Mononuclear cell (primary cell): ENCODE measurements around the gene ACER3. TPM values are rescaled to one million over a fixed set of nuclear protein-coding genes. Genes with fewer than 3 reads are reported as not detected.

Experiments used
- H3K27me3 ChIP-seq: 2 replicates; pipeline ENCODE4 v1.6.0; 2011; ENCODE audit warnings: low read length, control low read depth; ENCODE audit not compliant: insufficient read depth
- H3K4me1 ChIP-seq: 2 replicates; pipeline ENCODE4 v1.5.1; 2011; ENCODE audit warnings: mild to moderate bottlenecking, low read length, control low read depth; ENCODE audit not compliant: insufficient read depth
- H3K4me3 ChIP-seq: 2 replicates; pipeline ENCODE4 v1.5.1; 2011; ENCODE audit warnings: mild to moderate bottlenecking, low read length, moderate library complexity
- H3K9me3 ChIP-seq: 2 replicates; pipeline ENCODE4 v1.5.1; 2011; ENCODE audit warnings: low read depth, mild to moderate bottlenecking, control low read depth, low read length
- total RNA-seq: library from RNA; depleted of rRNA; stranded (reverse); fragments of >200 nt; gene quantifications from one replicate; pipeline ENCODE4 v1.2.3, GENCODE V29; 2012

The ACER3 gene
- total RNA-seq, 1 donor: 13.6 TPM

- Histone ChIP-seq H3K4me3 (no peak overlapping the region), H3K9me3 (no peaks in the 10 kb centered on the region), H3K27me3 (no peaks in the 10 kb centered on the region), H3K4me1 (peaks cover 12% of the 10 kb centered on the region)
Measured at GRCh38 chr11:77063861-77064260, 203.1 kb downstream of the ACER3 start.

DNA sequence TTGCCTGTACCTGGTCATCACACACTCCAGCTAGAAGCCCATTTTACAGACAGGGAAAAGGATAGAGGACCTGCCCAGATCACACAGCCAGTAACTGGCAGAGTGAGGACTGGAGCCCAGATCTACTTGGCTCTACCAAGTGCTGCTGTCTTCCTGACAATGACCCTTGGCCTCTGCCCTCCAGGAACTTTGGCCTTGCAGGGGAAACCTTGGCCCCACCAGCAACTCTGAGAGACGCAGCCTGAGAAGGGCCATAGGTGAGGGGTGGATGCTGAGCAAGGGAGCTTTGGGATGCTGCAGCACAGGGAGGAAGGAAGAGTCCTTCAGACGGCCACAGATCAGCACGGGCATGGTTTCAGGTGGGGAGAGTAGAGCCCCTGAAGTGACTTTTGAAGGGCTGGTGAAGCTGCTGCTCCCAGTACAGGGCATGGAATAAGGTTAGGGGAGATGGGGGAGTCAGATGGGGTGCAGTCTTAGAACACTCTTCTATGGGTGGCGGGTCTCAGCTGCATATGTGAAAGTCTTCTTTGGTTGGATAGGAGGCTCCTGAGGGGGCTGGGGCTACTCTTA lies 204.0 kb downstream of the ACER3 start:
- peaks cover 12% of the 10 kb centered on the region for H3K4me1 ChIP-seq
- H3K4me3 ChIP-seq: no peak overlapping the region
- H3K9me3 ChIP-seq: no peaks in the 10 kb centered on the region
- no peaks in the 10 kb centered on the region for H3K27me3 ChIP-seq

- Histone ChIP-seq H3K4me3 (peak overlapping the region; percentile 54), H3K9me3 (no peaks in the 10 kb centered on the region), H3K27me3 (no peaks in the 10 kb centered on the region), H3K4me1 (peaks cover 12% of the 10 kb centered on the region)
Measured at GRCh38 chr11:77065878-77066228, 205.1 kb downstream of the ACER3 start.

DNA sequence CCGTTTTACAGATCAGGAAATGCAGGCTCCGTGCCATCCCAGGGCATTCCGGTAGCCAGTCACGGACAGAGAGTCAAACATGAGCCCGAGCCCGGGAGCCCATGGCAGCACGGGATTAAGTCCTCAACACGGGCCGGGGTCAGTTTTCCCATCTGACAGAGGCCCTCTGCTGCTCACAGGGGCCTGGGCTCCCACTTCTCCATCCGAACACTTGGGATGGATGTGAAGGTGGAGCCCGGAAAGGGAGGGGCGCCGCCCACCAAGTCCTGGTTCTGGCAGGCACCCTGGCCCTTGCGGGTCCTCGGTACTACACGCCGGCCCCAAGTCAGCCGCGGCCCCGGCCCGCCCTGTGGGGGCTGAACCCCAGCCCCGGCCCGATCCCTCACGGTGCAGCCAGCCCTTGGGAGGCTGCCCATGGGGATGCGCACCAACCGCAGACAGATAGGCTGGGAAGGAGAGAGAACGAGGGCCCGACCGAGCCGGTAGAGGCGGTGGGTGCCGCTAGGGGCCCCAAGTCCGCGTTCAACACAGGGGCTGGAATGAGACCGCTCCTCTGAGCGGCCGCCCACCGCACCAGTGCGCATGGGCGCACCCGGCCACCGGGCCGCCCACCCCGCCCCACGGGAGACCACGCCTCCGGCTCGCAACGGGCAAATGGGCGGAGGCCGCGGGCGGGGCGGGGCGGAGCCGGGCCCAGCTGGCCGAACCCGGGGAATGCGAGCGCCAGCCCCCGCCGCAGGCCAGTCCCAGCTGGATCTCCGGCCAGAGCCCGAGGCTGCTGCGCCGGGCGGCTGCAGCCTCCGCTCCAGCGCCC lies 205.7 kb downstream of the ACER3 start, which contains the start of gene CAPN5:
CAPN5 (plus strand) TSS at position 743 of the 814 bp plus-strand sequence. CDS start 17,916 bp downstream, outside the sequence.
- Histone ChIP-seq H3K4me1 (peaks cover 12% of the 10 kb centered on the region), H3K27me3 (no peaks in the 10 kb centered on the region), H3K9me3 (no peaks in the 10 kb centered on the region), H3K4me3 (peak within 1 kb of the TSS; percentile 54)

DNA sequence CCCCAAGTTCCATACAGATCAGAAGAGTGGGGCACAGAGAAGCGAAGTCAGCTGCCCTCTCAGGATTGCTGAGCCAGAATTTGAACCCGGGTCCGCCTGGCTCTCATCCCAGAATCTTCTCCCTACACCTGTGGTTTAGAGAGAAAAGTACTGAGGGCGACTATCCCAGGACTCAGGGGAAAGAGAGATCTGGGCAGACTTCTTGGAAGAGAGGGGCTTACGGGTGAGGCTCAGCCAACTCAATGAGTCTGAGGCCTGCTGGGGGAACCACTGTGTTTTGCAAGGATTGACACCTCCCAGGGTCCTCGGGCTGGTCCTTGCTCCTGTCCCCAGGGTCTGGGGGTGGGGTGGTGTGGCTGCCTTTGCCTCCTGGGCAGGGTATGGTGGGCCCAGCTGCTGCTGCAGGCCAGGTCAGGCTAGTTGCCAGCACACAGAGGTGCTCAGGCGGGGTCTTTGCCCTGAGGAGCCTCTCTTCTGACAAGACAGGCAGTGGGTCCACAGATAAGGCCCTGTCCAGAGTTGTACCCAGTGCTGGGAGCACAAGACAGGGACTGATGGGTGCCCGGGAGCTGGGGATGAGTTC lies 207.2 kb downstream of the ACER3 start:
- Histone ChIP-seq H3K4me3 (no peak overlapping the region), H3K9me3 (no peaks in the 10 kb centered on the region), H3K4me1 (peaks cover 27% of the 10 kb centered on the region), H3K27me3 (no peaks in the 10 kb centered on the region)

DNA sequence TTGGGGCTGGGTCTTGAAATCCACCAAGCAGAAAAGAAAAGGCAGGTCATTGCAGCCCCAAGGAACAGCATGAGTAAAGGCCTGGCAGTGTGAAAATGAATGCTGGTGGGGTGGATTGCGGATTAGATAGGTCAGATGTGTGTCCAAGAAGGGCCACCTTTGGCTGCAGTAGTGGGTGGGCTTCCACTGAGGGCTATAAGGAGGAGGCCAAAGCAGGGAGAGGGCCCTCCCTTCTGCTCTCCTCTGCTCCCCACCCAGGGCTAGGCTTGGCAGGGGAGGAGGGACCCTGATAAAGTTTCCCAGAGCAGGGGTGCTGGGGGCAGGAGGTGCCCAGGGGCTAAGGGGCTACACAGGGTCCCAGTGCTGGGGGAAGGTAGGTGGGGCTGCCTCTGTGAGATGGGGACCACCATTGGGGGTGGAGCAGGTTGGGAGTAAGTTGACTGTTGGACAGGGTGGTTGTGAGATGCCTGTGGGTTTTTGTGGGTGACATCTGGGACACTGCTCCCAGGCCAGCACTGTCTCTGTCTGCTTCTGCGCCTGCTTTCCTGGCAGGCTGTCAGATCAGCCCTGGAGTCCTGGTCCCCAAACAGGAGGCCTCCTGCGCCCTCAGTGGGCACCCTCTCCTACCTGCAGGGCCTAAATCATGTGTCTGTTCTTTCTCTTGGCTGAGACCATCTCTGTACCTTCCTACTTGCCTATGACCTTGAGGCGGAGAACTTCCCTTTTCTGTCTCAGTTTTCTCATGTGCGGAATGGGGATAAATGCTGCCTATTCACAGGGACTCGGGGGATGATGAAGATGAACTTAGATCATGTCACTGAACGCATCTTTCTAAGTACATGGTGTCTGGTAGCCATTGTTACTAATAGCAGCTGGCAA lies 208.0 kb downstream of the ACER3 start:
- Histone ChIP-seq H3K4me3 (no peak overlapping the region), H3K4me1 (peaks cover 34% of the 10 kb centered on the region), H3K27me3 (no peaks in the 10 kb centered on the region), H3K9me3 (no peaks in the 10 kb centered on the region)

DNA sequence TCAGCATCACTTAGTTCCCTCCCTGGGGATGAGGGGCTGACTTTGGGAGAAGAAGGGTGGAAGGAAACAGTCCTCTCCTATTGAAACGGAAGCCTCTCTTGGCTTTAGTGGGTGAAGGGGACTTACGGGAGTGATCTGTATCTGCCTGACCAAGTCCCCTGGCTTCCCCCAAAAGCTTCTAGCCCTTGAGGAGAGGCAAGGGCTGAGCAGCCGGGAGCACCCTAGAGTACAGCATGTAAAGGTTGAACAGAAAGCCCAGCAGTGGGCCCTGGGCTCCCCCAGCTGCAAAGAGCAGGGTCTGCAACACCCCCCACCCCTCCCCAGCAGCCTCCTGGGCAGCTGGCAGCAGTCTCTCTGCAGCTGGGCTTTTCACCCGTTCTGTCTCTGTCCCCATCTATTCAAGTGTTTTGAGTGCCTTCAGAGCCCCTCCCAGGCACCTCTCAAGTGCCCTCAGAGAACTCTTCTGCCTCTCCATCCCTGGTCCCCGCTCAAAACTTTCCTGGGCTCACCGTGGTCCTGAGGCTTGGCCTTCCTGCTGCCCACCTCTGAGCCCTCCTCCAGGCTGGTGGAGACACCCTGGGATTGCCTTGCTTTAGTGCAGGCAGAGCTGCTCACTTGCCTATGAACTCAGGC lies 208.7 kb downstream of the ACER3 start:
- Histone ChIP-seq H3K27me3 (no peaks in the 10 kb centered on the region), H3K4me1 (peaks cover 34% of the 10 kb centered on the region), H3K4me3 (no peak overlapping the region), H3K9me3 (no peaks in the 10 kb centered on the region)

- Histone ChIP-seq H3K4me3 (no peak overlapping the region), H3K4me1 (peaks cover 34% of the 10 kb centered on the region), H3K27me3 (no peaks in the 10 kb centered on the region), H3K9me3 (no peaks in the 10 kb centered on the region)
Measured at GRCh38 chr11:77069969-77070582, 209.4 kb downstream of the ACER3 start.

GRCh38 chr11:77071077-77071476 lies 210.4 kb downstream of the ACER3 start:
- Histone ChIP-seq H3K9me3 (no peaks in the 10 kb centered on the region), H3K27me3 (no peaks in the 10 kb centered on the region), H3K4me1 (peaks cover 30% of the 10 kb centered on the region), H3K4me3 (no peak overlapping the region)

DNA sequence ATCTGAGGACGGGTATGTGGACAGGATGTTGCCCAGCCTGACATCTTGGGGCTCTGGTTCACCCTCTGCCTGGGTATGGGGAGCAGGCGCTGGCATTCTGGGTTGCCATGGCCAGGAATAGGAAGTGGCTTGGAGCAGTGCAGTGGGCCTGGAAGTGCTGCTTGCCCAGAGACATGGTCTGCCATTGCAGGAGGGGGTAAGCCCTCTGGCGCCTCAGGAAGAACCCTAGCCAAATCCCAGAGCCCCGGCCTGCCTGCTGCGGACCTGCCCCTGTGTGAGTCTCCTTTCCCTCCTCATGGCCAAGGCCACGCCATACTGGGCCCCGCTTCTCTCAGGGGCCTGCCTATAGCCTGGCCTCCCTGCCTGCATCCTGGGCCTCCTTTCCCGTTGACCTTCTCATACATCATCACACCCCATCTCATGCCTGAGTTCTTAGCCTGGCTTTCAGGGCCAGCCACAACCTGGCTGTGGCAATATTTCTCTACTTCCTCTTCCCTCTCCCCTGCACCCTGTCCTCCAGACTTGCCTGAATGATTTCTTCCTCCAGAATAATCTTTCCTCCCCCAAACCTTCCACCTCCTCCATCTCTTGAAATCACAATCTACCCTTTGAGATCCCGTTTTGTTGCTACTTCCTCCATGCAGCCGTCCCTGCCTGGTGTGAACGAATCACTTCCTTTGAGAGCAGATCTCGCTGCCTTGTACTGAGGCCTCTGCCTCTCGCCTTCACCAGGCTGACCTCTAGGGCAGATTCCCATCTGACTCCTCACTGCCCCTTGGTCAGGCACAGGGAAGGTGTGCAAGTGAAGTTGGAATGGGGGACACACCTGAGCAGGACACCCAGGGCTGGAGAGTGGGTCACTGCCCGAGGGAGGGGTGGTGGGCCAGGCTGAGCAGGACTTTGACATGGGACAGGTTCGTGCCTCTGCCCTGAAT lies 211.2 kb downstream of the ACER3 start:
- Histone ChIP-seq H3K27me3 (no peaks in the 10 kb centered on the region), H3K4me3 (no peak overlapping the region), H3K9me3 (no peaks in the 10 kb centered on the region), H3K4me1 (peaks cover 26% of the 10 kb centered on the region)

DNA sequence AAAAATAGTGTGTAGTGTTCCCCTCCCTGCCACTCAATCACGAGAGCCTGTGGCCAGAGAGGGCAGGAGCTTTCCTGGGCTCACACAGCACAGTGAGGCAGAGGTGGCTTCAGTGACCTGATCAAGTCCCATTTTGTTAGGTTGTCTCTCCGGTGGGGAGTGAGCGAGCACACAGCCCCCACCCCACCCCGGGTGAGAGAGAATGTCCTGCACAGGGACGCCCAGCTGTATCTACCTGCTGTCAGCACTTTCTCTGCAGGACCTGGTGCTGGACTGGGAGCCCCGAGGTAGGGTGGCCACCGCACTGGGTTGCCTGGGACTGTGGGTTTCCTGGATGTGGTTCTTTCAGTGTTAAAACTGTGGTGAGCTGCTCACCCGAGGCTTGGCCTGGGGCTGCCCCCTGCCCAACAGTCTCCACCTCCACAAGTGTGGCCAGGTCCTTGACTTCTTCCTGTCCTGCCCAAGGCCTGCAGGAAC lies 212.2 kb downstream of the ACER3 start:
- peaks cover 22% of the 10 kb centered on the region for H3K4me1 ChIP-seq
- H3K9me3 ChIP-seq: no peaks in the 10 kb centered on the region
- no peak overlapping the region for H3K4me3 ChIP-seq
- no peaks in the 10 kb centered on the region for H3K27me3 ChIP-seq

GRCh38 chr11:77073328-77074001 lies 212.7 kb downstream of the ACER3 start:
- H3K4me3 ChIP-seq: no peak overlapping the region
- H3K4me1 ChIP-seq: peaks cover 22% of the 10 kb centered on the region
- no peaks in the 10 kb centered on the region for H3K9me3 ChIP-seq
- no peaks in the 10 kb centered on the region for H3K27me3 ChIP-seq

GRCh38 chr11:77074205-77074604 lies 213.5 kb downstream of the ACER3 start:
- Histone ChIP-seq H3K27me3 (no peaks in the 10 kb centered on the region), H3K9me3 (no peaks in the 10 kb centered on the region), H3K4me1 (peaks cover 22% of the 10 kb centered on the region), H3K4me3 (no peak overlapping the region)
